GM23248 (cell line): ENCODE measurements around the gene ARHGEF3.

Source experiments
- EZH2 ChIP-seq: fragments of 200-600 bp; sonication (generic); IDR thresholded peaks from 2 replicates; pipeline ENCODE4 v1.6.1; 2018; ENCODE audit warnings: antibody characterized with exemption, mild to moderate bottlenecking; ENCODE audit not compliant: insufficient read depth, poor library complexity, severe bottlenecking
- EZH2phosphoT487 ChIP-seq: fragments of 200-600 bp; sonication (generic); IDR thresholded peaks from 2 replicates; pipeline ENCODE4 v1.6.1; 2018; ENCODE audit warnings: antibody characterized with exemption, moderate library complexity, mild to moderate bottlenecking, low read depth; ENCODE audit not compliant: insufficient read depth

- no peak for TF ChIP-seq EZH2phosphoT487
- TF ChIP-seq EZH2: no peak
These were observed 1.5 kb downstream of the ARHGEF3 start for GRCh38 chr3:56800130-56800831.
